Progenitor cell of endocrine pancreas (in vitro differentiated cells): Measurements from ENCODE around the gene NRXN3. TPM values are rescaled to one million over a fixed set of nuclear protein-coding genes. Genes with fewer than 3 reads are reported as not detected.

ENCODE experiments used
- DNase-seq: peaks from one replicate; pipeline ENCODE4 v3.0.0; 2021; ENCODE audit warnings: low spot score; ENCODE audit not compliant: unreplicated experiment
- H3K27ac Mint-ChIP-seq: 2 replicates; pipeline ENCODE4 v1.8.0; 2021; ENCODE audit warnings: mild to moderate bottlenecking, moderate library complexity, mixed read lengths
- H3K27me3 Mint-ChIP-seq: 2 replicates; pipeline ENCODE4 v1.8.0; 2021; ENCODE audit warnings: mixed read lengths
- H3K36me3 Mint-ChIP-seq: 2 replicates; pipeline ENCODE4 v1.8.0; 2022; ENCODE audit warnings: mixed read lengths; ENCODE audit not compliant: insufficient read depth
- H3K4me1 Mint-ChIP-seq: 2 replicates; pipeline ENCODE4 v1.8.0; 2021; ENCODE audit warnings: low read depth, mixed read lengths
- H3K4me3 Mint-ChIP-seq: 2 replicates; pipeline ENCODE4 v1.8.0; 2021; ENCODE audit warnings: low read depth, mild to moderate bottlenecking, moderate library complexity, mixed read lengths
- H3K9me3 Mint-ChIP-seq: 2 replicates; pipeline ENCODE4 v1.8.0; 2021; ENCODE audit warnings: low read depth, mixed read lengths
- total RNA-seq: library from RNA; stranded (reverse); gene quantifications from 2 replicates; pipeline ENCODE4 v1.2.1, GENCODE V29; 2021
- TF ChIP-seq, protein P1 (sequence below): fragments of 200-600 bp; sonication (generic); IDR thresholded peaks from one replicate; pipeline ENCODE4 v1.5.0; 2021; ENCODE audit warnings: antibody characterized with exemption, mild to moderate bottlenecking; ENCODE audit not compliant: unreplicated experiment

Gene NRXN3
- total RNA-seq, 1 donor from 2014 or later, result 22.1 TPM

DNA sequence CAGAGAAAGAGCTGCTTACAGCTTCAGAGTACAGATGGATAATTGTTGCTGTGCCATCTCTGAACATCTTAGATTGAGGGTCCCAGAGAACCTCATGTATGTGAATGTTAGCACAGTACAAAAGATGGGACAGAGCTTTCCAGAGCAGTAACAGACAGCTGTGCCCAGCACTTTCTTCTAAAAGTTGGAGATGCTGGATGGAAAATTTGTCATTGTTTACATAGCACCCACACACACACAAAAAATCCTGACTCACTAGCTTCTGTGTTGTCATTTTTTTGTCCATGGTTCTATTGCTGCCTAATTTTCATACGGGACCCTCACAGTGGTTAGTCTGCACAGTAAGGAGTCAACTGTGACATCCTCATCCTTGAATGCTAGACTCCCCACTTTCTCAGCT is 1666.4 kb downstream of the NRXN3 start:
- TF ChIP-seq, protein P1, sequence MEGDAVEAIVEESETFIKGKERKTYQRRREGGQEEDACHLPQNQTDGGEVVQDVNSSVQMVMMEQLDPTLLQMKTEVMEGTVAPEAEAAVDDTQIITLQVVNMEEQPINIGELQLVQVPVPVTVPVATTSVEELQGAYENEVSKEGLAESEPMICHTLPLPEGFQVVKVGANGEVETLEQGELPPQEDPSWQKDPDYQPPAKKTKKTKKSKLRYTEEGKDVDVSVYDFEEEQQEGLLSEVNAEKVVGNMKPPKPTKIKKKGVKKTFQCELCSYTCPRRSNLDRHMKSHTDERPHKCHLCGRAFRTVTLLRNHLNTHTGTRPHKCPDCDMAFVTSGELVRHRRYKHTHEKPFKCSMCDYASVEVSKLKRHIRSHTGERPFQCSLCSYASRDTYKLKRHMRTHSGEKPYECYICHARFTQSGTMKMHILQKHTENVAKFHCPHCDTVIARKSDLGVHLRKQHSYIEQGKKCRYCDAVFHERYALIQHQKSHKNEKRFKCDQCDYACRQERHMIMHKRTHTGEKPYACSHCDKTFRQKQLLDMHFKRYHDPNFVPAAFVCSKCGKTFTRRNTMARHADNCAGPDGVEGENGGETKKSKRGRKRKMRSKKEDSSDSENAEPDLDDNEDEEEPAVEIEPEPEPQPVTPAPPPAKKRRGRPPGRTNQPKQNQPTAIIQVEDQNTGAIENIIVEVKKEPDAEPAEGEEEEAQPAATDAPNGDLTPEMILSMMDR, result no peak
- H3K36me3 Mint-ChIP-seq, result no peaks in the 10 kb centered on the region
- no peak overlapping the region for H3K4me3 Mint-ChIP-seq
- H3K27ac Mint-ChIP-seq, result no peak overlapping the region
- no peaks in the 10 kb centered on the region for H3K9me3 Mint-ChIP-seq
- no peaks in the 10 kb centered on the region for H3K27me3 Mint-ChIP-seq
- H3K4me1 Mint-ChIP-seq, result peaks cover 4% of the 10 kb centered on the region
- no peak for DNase-seq

DNA sequence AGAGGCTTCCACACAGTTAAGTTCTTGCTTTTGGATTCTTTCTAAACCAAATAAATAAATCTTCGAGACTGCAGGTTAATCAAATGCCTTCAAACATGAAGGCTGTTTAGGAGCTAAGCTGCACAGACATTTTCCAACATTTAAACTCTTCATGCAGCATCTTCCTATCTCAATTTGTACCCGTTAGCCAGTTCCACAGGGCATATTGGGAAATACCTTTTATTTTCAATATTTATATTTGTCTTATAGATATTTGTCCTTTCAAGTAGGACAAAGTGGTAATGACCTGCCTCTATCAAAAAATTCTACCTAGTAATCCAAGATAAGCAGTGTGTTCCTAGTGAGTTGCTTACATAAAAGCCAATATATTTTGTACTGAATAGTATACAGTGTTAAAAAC is 1667.5 kb downstream of the NRXN3 start:
- Mint-ChIP-seq H3K27me3 (no peaks in the 10 kb centered on the region), H3K4me3 (no peak overlapping the region), H3K9me3 (no peaks in the 10 kb centered on the region), H3K4me1 (peaks cover 11% of the 10 kb centered on the region), H3K27ac (no peak overlapping the region), H3K36me3 (no peaks in the 10 kb centered on the region)
- no peak for DNase-seq
- TF ChIP-seq, protein P1, result no peak

DNA sequence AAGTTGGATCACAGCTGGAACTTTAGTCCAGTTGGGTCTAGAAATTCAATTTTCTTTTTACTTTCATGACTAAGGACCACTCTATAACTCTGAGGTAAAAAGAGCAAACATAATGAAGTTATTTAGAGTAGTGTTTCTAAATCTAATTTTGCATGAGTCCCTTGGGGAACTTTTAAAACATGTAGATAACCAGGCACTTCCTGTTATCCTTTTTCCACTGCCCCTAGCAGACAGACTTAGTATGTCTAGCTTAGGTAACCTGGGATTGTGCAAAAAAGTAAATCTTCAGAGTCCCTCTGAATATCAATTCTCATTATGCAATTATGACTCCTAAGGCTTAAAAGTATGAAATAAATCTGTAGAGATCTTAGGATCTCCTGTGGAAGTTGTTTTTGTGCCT is 1669.9 kb downstream of the NRXN3 start:
- TF ChIP-seq, protein P1, result no peak
- H3K9me3 Mint-ChIP-seq, result no peaks in the 10 kb centered on the region

DNA sequence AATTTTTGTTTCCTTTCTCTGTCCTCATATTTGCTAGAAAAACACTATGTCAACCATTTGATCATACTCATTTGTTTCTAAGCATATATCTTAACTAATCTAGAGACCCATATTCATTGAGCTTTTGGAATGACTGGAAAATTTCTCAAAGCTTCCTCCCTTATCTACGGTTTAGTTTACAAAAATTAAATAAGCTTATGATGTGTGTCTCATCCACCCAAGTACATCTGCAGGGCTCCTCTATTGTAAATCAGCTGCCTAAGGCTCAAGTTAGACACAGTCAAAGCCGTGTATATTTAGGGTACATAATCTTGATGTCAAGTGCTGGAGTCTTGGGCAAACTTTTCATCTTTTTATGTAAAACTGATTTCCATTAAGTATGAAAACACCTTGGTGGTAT is 1670.7 kb downstream of the NRXN3 start:
- peaks cover 12% of the 10 kb centered on the region for H3K4me1 Mint-ChIP-seq
- H3K9me3 Mint-ChIP-seq, result no peaks in the 10 kb centered on the region
- H3K27me3 Mint-ChIP-seq, result no peaks in the 10 kb centered on the region
- TF ChIP-seq, protein P1, result no peak
- no peaks in the 10 kb centered on the region for H3K36me3 Mint-ChIP-seq
- H3K27ac Mint-ChIP-seq, result no peak overlapping the region
- DNase-seq, result no peak
- H3K4me3 Mint-ChIP-seq, result no peak overlapping the region

More for the DNA sequence above, 1669.9 kb downstream of the NRXN3 start:
- H3K4me3 Mint-ChIP-seq, result no peak overlapping the region
- no peaks in the 10 kb centered on the region for H3K27me3 Mint-ChIP-seq
- no peak overlapping the region for H3K27ac Mint-ChIP-seq
- no peaks in the 10 kb centered on the region for H3K36me3 Mint-ChIP-seq
- DNase-seq, result no peak
- peaks cover 12% of the 10 kb centered on the region for H3K4me1 Mint-ChIP-seq

DNA sequence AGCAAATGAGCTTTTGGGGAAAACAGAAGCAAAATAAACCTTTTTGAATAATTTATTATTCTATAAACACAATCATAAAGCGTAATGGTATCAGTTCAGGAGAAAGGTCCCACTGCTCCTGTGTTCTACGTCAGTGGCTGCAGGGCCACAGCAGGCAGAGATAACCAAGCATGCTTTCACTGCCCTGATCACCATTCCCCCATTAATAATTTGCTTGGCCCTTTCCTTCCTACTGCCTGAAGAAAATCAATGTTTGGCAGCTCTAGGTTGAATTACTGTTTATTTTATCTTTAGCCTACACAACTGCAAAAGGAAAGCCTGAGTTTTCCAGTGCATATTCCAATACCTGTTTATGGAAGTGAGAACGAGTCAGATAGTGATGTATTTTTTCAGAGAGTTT is 1671.3 kb downstream of the NRXN3 start:
- Mint-ChIP-seq H3K4me1 (peaks cover 12% of the 10 kb centered on the region), H3K9me3 (no peaks in the 10 kb centered on the region), H3K27ac (no peak overlapping the region), H3K36me3 (no peaks in the 10 kb centered on the region), H3K4me3 (no peak overlapping the region), H3K27me3 (no peaks in the 10 kb centered on the region)
- DNase-seq, result no peak
- TF ChIP-seq, protein P1, result no peak
